ENCODE measurements around the gene SNRPB2. TPM values are rescaled to one million over a fixed set of nuclear protein-coding genes. Genes with fewer than 3 reads are reported as not detected.

SNRPB2 gene
- total and polyA plus RNA-seq, 12 donors: 20.5 to 94.9 (median 40.9) TPM

GRCh38 chr20:16748308-16748900 is 18.6 kb downstream of the SNRPB2 start, which contains the start of gene OTOR:
TSS of gene OTOR (plus strand) at chr20:16748358. CDS start at chr20:16748402, 44 bp downstream.
- Histone ChIP-seq H3K36me3 (replicated peaks in 1 of 2) (no peaks in the 10 kb centered on the region), H3K4me1 (replicated peaks in 1 of 2) (no peaks in the 10 kb centered on the region), H3K4me3 (no peak within 1 kb of the TSS), H3K9me3 (replicated peaks in 1 of 3) (no peaks in the 10 kb centered on the region), H3K27me3 (peaks cover 3% of the 10 kb centered on the region), H3K27ac (no peak within 1 kb of the TSS)
- intact Hi-C loops (cut with DNase I): loop anchor here in 1 of 2 donors (10.0 kb wide), 1 partner anchor 64 kb away; no protein-coding TSS in a partner anchor
- TF ChIP-seq POLR2A (IDR thresholded peaks at IDR 0.05) (no peak), CTCF (IDR thresholded peaks at IDR 0.05) (no peak)
- DNase-seq: no peak
- 61 to 64% (median 63%) methylated on average over 5 of the region's 5 CpGs for WGBS, 4 donors

GRCh38 chr20:16749573-16749972 is 19.7 kb downstream of the SNRPB2 start:
- intact Hi-C loops (cut with DNase I): loop anchor here in 1 of 2 donors (10.0 kb wide), 1 partner anchor 65 kb away; no protein-coding TSS in a partner anchor
- no peak for DNase-seq
- no peak overlapping the region for H3K4me3 ChIP-seq

GRCh38 chr20:16752082-16752481 is 22.3 kb downstream of the SNRPB2 start:
- Histone ChIP-seq H3K9me3 (replicated peaks in 1 of 3) (no peaks in the 10 kb centered on the region), H3K27me3 (peaks cover 3% of the 10 kb centered on the region), H3K36me3 (replicated peaks in 1 of 2) (no peaks in the 10 kb centered on the region), H3K4me3 (no peak overlapping the region), H3K27ac (no peak overlapping the region), H3K4me1 (replicated peaks in 1 of 2) (no peaks in the 10 kb centered on the region)
- WGBS, 4 donors: 81 to 94% (median 88%) methylated on average over 1 of the region's 1 CpG
- intact Hi-C loops (cut with DNase I): no loop called here
- no peak for TF ChIP-seq POLR2A (IDR thresholded peaks at IDR 0.05)
- no peak for TF ChIP-seq CTCF (IDR thresholded peaks at IDR 0.05)
- DNase-seq: no peak

More at GRCh38 chr20:16749573-16749972, 19.7 kb downstream of the SNRPB2 start:
- H3K9me3 ChIP-seq (replicated peaks in 1 of 3): no peaks in the 10 kb centered on the region
- no peaks in the 10 kb centered on the region for H3K4me1 ChIP-seq (replicated peaks in 1 of 2)
- H3K27me3 ChIP-seq: peaks cover 3% of the 10 kb centered on the region
- TF ChIP-seq POLR2A (IDR thresholded peaks at IDR 0.05) (no peak), CTCF (IDR thresholded peaks at IDR 0.05) (no peak)
- WGBS, 4 donors: 55 to 57% (median 55%) methylated on average over 11 of the region's 11 CpGs
- H3K36me3 ChIP-seq (replicated peaks in 1 of 2): no peaks in the 10 kb centered on the region
- H3K27ac ChIP-seq: no peak overlapping the region

GRCh38 chr20:16752901-16753300 is 23.1 kb downstream of the SNRPB2 start:
- H3K36me3 ChIP-seq (replicated peaks in 1 of 2): no peaks in the 10 kb centered on the region
- peaks cover 3% of the 10 kb centered on the region for H3K27me3 ChIP-seq
- no peak for DNase-seq
- H3K4me3 ChIP-seq: no peak overlapping the region
- TF ChIP-seq POLR2A (IDR thresholded peaks at IDR 0.05): no peak
- no peak for TF ChIP-seq CTCF (IDR thresholded peaks at IDR 0.05)
- H3K4me1 ChIP-seq (replicated peaks in 1 of 2): no peaks in the 10 kb centered on the region
- no peak overlapping the region for H3K27ac ChIP-seq
- intact Hi-C loops (cut with DNase I): no loop called here
- H3K9me3 ChIP-seq (replicated peaks in 1 of 3): no peaks in the 10 kb centered on the region
